Measurements from ENCODE around the gene PYGL. TPM values are rescaled to one million over a fixed set of nuclear protein-coding genes. Genes with fewer than 3 reads are reported as not detected.

Gene PYGL
- total RNA-seq, 1 experiment from 2014 or later, result 174 TPM

- H2AFZ ChIP-seq (ENCODE audit: low read length), result peak overlapping the region; percentile 82; the same call in 1 of the 2 replicates
- H3K4me3 ChIP-seq (ENCODE audit: low read length), result no peak overlapping the region
- H4K20me1 ChIP-seq (ENCODE audit: low read length), result no peaks in the 10 kb centered on the region
- H3K4me2 ChIP-seq (ENCODE audit: low read length), result no peak overlapping the region
- H3K27me3 ChIP-seq (ENCODE audit: low read length), result no peaks in the 10 kb centered on the region
- ATAC-seq (no peak), DNase-seq (no peak)
- TF ChIP-seq EZH2phosphoT487 (IDR thresholded peaks at IDR 0.05; ENCODE audit: borderline replicate concordance, low read length) (no peak), EZH2 (IDR thresholded peaks at IDR 0.05; ENCODE audit: low read length, unreplicated experiment) (no peak), CTCF (conservative IDR thresholded peaks at IDR 0.05; ENCODE audit: low read depth, low read length) (no peak)
- H3K4me1 ChIP-seq (ENCODE audit: insufficient read depth, low read length), result peaks cover 14% of the 10 kb centered on the region
- H3F3A ChIP-seq (ENCODE audit: low read length, unreplicated experiment), result no peaks in the 10 kb centered on the region
- H3K79me2 ChIP-seq (ENCODE audit: low read length), result peaks cover 10% of the 10 kb centered on the region
- H3K9me3 ChIP-seq (ENCODE audit: low read length), result no peaks in the 10 kb centered on the region
- no peaks in the 10 kb centered on the region for H3K9me2 ChIP-seq (replicated peaks; ENCODE audit: low read length)
- ChIA-PET CTCF (no interaction called here), POLR2A (ENCODE audit: unreplicated experiment) (interaction anchor here (0.9 kb wide), 1 partner anchor 88 kb away, joined by 4 read pairs; no protein-coding TSS in a partner anchor)
- no TSS peak for BruUV-seq (replicated peaks)
- no peak overlapping the region for H3K9ac ChIP-seq (ENCODE audit: low read length)
- H3K27ac ChIP-seq (ENCODE audit: low read length), result no peak overlapping the region
- intact Hi-C loops (cut with micrococcal nuclease), result loop anchor here (10.0 kb wide), 1 partner anchor 707 kb away; the partner anchor contains the start of gene FRMD6
- H3K36me3 ChIP-seq (ENCODE audit: low read depth, low read length), result no peaks in the 10 kb centered on the region
Observed at GRCh38 chr14:50948205-50948604, 3.9 kb upstream of the PYGL start.

- H4K20me1 ChIP-seq (ENCODE audit: low read length), result no peaks in the 10 kb centered on the region
- H3K4me2 ChIP-seq (ENCODE audit: low read length), result peak overlapping the region; percentile 10
- TF ChIP-seq CTCF (conservative IDR thresholded peaks at IDR 0.05; ENCODE audit: low read depth, low read length) (no peak), EZH2phosphoT487 (IDR thresholded peaks at IDR 0.05; ENCODE audit: borderline replicate concordance, low read length) (no peak), EZH2 (IDR thresholded peaks at IDR 0.05; ENCODE audit: low read length, unreplicated experiment) (no peak)
- H3K4me3 ChIP-seq (ENCODE audit: low read length), result no peak overlapping the region
- H3K9ac ChIP-seq (ENCODE audit: low read length), result no peak overlapping the region; the same call in 1 of the 2 replicates
- H3K79me2 ChIP-seq (ENCODE audit: low read length), result peaks cover 18% of the 10 kb centered on the region
- BruUV-seq (replicated peaks), result no TSS peak
- no peaks in the 10 kb centered on the region for H3K36me3 ChIP-seq (ENCODE audit: low read depth, low read length)
- no peaks in the 10 kb centered on the region for H3K9me3 ChIP-seq (ENCODE audit: low read length)
- no peaks in the 10 kb centered on the region for H3K9me2 ChIP-seq (replicated peaks; ENCODE audit: low read length)
- intact Hi-C loops (cut with micrococcal nuclease), result loop anchor here (10.0 kb wide), 1 partner anchor 707 kb away; the partner anchor contains the start of gene FRMD6
- DNase-seq, result peak; percentile 52
- H3K4me1 ChIP-seq (ENCODE audit: insufficient read depth, low read length), result peaks cover 14% of the 10 kb centered on the region
- no peaks in the 10 kb centered on the region for H3K27me3 ChIP-seq (ENCODE audit: low read length)
- ATAC-seq, result 0 out of 2 replicates have a peak, but pooled peaks have one; percentile 2
- peak overlapping the region; percentile 82 for H2AFZ ChIP-seq (ENCODE audit: low read length)
- peak overlapping the region; percentile 32 for H3K27ac ChIP-seq (ENCODE audit: low read length)
- CTCF ChIA-PET, result no interaction called here
- no peaks in the 10 kb centered on the region for H3F3A ChIP-seq (ENCODE audit: low read length, unreplicated experiment)
- POLR2A ChIA-PET (ENCODE audit: unreplicated experiment), result interaction anchor here (0.9 kb wide), 1 partner anchor 87 kb away, joined by 4 read pairs; no protein-coding TSS in a partner anchor
Observed at GRCh38 chr14:50947446-50947845, 3.2 kb upstream of the PYGL start.

GRCh38 chr14:50946234-50946935 lies 2.1 kb upstream of the PYGL start:
- Histone ChIP-seq H3K36me3 (ENCODE audit: low read depth, low read length) (peaks cover 7% of the 10 kb centered on the region), H3F3A (ENCODE audit: low read length, unreplicated experiment) (no peaks in the 10 kb centered on the region), H3K9ac (ENCODE audit: low read length) (no peak overlapping the region), H4K20me1 (ENCODE audit: low read length) (no peaks in the 10 kb centered on the region), H3K9me2 (replicated peaks; ENCODE audit: low read length) (no peaks in the 10 kb centered on the region), H3K4me1 (ENCODE audit: insufficient read depth, low read length) (peaks cover 14% of the 10 kb centered on the region), H3K4me3 (ENCODE audit: low read length) (no peak overlapping the region), H2AFZ (ENCODE audit: low read length) (no peak overlapping the region), H3K79me2 (ENCODE audit: low read length) (peaks cover 28% of the 10 kb centered on the region), H3K4me2 (ENCODE audit: low read length) (no peak overlapping the region), H3K27me3 (ENCODE audit: low read length) (no peaks in the 10 kb centered on the region), H3K9me3 (ENCODE audit: low read length) (no peaks in the 10 kb centered on the region), H3K27ac (ENCODE audit: low read length) (no peak overlapping the region)
- POLR2A ChIA-PET (ENCODE audit: unreplicated experiment), result interaction anchor here (0.7 kb wide), 1 partner anchor 473 kb away, joined by 3 read pairs; no protein-coding TSS in a partner anchor
- ATAC-seq (no peak), DNase-seq (no peak)
- CTCF ChIA-PET, result no interaction called here
- TF ChIP-seq EZH2phosphoT487 (IDR thresholded peaks at IDR 0.05; ENCODE audit: borderline replicate concordance, low read length) (no peak), CTCF (conservative IDR thresholded peaks at IDR 0.05; ENCODE audit: low read depth, low read length) (no peak), EZH2 (IDR thresholded peaks at IDR 0.05; ENCODE audit: low read length, unreplicated experiment) (no peak)
- intact Hi-C loops (cut with micrococcal nuclease), result loop anchor here (10.0 kb wide), 1 partner anchor 708 kb away; the partner anchor contains the start of gene FRMD6
- BruUV-seq (replicated peaks), result no TSS peak
